Measurements from ENCODE around the gene RIPPLY3. TPM values are rescaled to one million over a fixed set of nuclear protein-coding genes. Genes with fewer than 3 reads are reported as not detected.

RIPPLY3 gene
- total and polyA plus RNA-seq, 4 donors, result 0.08 to 0.21 (median 0.13) TPM; not detected in 1

DNA sequence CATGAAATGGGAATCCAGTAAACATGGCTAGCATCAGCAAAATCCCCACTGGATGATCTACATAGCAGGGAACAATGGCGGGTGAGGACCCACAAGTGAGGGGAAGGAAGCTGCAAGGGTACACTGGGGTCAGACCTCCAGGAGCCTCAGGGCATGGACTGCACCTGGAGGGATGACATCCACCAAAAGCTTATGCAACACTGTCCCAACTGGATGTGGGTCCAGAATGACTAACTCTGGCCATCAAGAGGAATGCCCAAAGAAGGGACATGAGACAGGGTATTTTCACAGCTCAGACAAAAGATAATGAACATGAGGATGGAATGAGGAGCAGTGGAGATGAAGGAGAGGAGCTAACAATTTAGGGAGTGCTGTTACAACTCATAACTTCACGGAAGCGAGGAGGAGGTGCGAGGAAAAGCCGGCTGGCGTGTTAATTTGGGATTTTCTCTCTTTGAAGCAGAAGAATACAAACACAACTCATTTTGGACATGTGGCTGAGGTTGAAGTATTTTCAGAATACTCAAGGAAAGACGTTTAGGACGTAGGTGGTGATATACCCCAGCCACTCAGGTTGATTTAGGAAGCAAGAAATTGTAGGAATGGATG lies 45.7 kb upstream of the RIPPLY3 start:
- H3K4me1 ChIP-seq (ENCODE audit: control insufficient read depth in 4 of 4, insufficient read depth in 4 of 4, low read length in 3 of 4), result peaks cover 0 to 8% (median 1%) of the 10 kb centered on the region in 4 donors
- H3K27me3 ChIP-seq (ENCODE audit: control insufficient read depth in 4 of 4, insufficient read depth in 4 of 4, low read length in 3 of 4), result no peaks in the 10 kb centered on the region
- TF ChIP-seq, protein P1, sequence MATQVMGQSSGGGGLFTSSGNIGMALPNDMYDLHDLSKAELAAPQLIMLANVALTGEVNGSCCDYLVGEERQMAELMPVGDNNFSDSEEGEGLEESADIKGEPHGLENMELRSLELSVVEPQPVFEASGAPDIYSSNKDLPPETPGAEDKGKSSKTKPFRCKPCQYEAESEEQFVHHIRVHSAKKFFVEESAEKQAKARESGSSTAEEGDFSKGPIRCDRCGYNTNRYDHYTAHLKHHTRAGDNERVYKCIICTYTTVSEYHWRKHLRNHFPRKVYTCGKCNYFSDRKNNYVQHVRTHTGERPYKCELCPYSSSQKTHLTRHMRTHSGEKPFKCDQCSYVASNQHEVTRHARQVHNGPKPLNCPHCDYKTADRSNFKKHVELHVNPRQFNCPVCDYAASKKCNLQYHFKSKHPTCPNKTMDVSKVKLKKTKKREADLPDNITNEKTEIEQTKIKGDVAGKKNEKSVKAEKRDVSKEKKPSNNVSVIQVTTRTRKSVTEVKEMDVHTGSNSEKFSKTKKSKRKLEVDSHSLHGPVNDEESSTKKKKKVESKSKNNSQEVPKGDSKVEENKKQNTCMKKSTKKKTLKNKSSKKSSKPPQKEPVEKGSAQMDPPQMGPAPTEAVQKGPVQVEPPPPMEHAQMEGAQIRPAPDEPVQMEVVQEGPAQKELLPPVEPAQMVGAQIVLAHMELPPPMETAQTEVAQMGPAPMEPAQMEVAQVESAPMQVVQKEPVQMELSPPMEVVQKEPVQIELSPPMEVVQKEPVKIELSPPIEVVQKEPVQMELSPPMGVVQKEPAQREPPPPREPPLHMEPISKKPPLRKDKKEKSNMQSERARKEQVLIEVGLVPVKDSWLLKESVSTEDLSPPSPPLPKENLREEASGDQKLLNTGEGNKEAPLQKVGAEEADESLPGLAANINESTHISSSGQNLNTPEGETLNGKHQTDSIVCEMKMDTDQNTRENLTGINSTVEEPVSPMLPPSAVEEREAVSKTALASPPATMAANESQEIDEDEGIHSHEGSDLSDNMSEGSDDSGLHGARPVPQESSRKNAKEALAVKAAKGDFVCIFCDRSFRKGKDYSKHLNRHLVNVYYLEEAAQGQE (IDR thresholded peaks at IDR 0.05), result no peak
- H3K36me3 ChIP-seq (ENCODE audit: control insufficient read depth in 4 of 4, insufficient read depth in 3 of 4, low read depth in 1 of 4, low read length in 3 of 4), result peaks cover 0 to 7% (median 4%) of the 10 kb centered on the region in 4 donors
- DNase-seq (ENCODE audit: low spot score), result no peak
- H3K27ac ChIP-seq (ENCODE audit: low read depth in 1 of 2, low read length in 2 of 2), result no peak overlapping the region
- 98% methylated on average over 8 of the region's 8 CpGs for WGBS
- H3K9me3 ChIP-seq (ENCODE audit: control insufficient read depth in 4 of 4, low read length in 3 of 4), result no peaks in the 10 kb centered on the region
- no peak overlapping the region for H3K4me3 ChIP-seq (ENCODE audit: low read depth in 1 of 3, low read length in 3 of 3)
- no peak overlapping the region for H3K9ac ChIP-seq (ENCODE audit: low read depth in 1 of 2, low read length in 2 of 2)

DNA sequence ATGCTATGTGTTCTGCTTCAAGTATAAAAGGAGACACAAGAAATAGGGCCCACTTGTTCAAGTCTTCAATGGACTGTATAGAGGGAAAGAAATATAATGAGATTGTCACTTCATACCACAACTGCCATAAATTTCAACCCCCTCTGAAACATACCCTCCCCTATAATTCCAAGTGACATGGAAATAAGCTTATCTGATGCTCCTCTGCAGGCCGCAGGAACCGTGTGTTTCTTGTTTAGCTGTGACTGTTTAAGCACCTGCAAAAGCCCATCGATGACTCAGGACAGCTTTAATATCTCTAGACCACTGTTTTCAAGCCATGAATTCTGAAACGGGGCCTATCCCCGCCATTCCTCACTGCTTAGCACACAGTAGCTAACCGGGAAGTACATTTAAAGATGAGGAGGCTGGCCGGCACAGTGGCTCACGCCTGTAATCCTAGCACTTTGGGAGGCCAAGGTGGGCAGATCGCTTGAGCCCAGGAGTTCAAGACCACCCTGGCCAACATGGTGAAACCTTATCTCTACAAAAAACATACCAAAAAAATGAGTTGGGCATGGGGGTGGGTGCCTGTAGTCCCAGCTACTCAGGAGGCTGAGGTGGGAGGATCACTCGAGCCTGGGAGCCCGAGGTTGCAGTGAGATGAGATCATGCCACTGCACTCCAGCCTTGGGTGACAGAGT lies 44.3 kb upstream of the RIPPLY3 start:
- no peak overlapping the region for H3K27ac ChIP-seq (ENCODE audit: low read depth in 1 of 2, low read length in 2 of 2)
- no peak for TF ChIP-seq TAF1 (conservative IDR thresholded peaks at IDR 0.05)
- TF ChIP-seq GABPA (IDR thresholded peaks at IDR 0.05 in 1 of 2, conservative IDR thresholded peaks at IDR 0.05 in 1 of 2), result no peak
- TF ChIP-seq, protein P2, sequence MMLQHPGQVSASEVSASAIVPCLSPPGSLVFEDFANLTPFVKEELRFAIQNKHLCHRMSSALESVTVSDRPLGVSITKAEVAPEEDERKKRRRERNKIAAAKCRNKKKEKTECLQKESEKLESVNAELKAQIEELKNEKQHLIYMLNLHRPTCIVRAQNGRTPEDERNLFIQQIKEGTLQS (IDR thresholded peaks at IDR 0.05), result no peak
- no peak for TF ChIP-seq EGR1 (IDR thresholded peaks at IDR 0.05; ENCODE audit: low read depth in 2 of 2)
- H3K9ac ChIP-seq (ENCODE audit: low read depth in 1 of 2, low read length in 2 of 2), result no peak overlapping the region
- WGBS, result 96% methylated on average over 11 of the region's 11 CpGs
- no peak overlapping the region for H3K4me3 ChIP-seq (ENCODE audit: low read depth in 1 of 3, low read length in 3 of 3)
- no peaks in the 10 kb centered on the region for H3K9me3 ChIP-seq (ENCODE audit: control insufficient read depth in 4 of 4, low read length in 3 of 4)
- no peaks in the 10 kb centered on the region for H3K27me3 ChIP-seq (ENCODE audit: control insufficient read depth in 4 of 4, insufficient read depth in 4 of 4, low read length in 3 of 4)
- peaks cover 0 to 7% (median 4%) of the 10 kb centered on the region in 4 donors for H3K36me3 ChIP-seq (ENCODE audit: control insufficient read depth in 4 of 4, insufficient read depth in 3 of 4, low read depth in 1 of 4, low read length in 3 of 4)
- H3K4me1 ChIP-seq (ENCODE audit: control insufficient read depth in 4 of 4, insufficient read depth in 4 of 4, low read length in 3 of 4), result peaks cover 0 to 14% (median 3%) of the 10 kb centered on the region in 4 donors
- no peak for DNase-seq (ENCODE audit: low spot score)

DNA sequence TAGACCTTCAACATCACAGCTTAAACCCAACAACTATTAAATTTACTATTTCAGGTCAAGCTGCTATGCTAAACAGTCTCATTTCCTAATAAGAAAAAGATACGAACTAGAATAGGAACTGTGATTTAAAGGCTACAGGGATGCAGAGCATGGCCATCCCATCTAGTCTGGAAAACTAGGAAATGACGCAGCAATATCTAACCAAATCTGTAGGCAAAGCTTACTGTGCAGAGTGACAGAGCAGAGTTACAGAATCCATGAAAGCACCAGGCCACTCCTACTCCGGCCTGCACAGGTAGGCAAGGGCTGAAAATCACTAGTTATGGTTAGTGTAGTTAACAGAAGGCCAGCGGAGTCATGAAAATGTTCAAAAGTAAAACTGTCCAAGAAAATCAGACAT lies 42.1 kb upstream of the RIPPLY3 start:
- Histone ChIP-seq H3K9ac (ENCODE audit: low read depth in 1 of 2, low read length in 2 of 2) (no peak overlapping the region), H3K27ac (ENCODE audit: low read depth in 1 of 2, low read length in 2 of 2) (no peak overlapping the region), H3K27me3 (ENCODE audit: control insufficient read depth in 4 of 4, insufficient read depth in 4 of 4, low read length in 3 of 4) (no peaks in the 10 kb centered on the region), H3K4me1 (ENCODE audit: control insufficient read depth in 4 of 4, insufficient read depth in 4 of 4, low read length in 3 of 4) (peaks cover 0 to 15% (median 4%) of the 10 kb centered on the region in 4 donors), H3K4me3 (ENCODE audit: low read depth in 1 of 3, low read length in 3 of 3) (no peak overlapping the region), H3K9me3 (ENCODE audit: control insufficient read depth in 4 of 4, low read length in 3 of 4) (no peaks in the 10 kb centered on the region), H3K36me3 (ENCODE audit: control insufficient read depth in 4 of 4, insufficient read depth in 3 of 4, low read depth in 1 of 4, low read length in 3 of 4) (peaks cover 0 to 7% (median 4%) of the 10 kb centered on the region in 4 donors)
- TF ChIP-seq FOXA1 (IDR thresholded peaks at IDR 0.05) (no peak), TAF1 (conservative IDR thresholded peaks at IDR 0.05) (no peak), FOXA2 (IDR thresholded peaks at IDR 0.05) (no peak)
- TF ChIP-seq, protein P1 (IDR thresholded peaks at IDR 0.05), result no peak
- TF ChIP-seq, protein P3, sequence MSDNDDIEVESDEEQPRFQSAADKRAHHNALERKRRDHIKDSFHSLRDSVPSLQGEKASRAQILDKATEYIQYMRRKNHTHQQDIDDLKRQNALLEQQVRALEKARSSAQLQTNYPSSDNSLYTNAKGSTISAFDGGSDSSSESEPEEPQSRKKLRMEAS (IDR thresholded peaks at IDR 0.05), result no peak
- 97% methylated on average over 4 of the region's 4 CpGs for WGBS
- DNase-seq (ENCODE audit: low spot score), result no peak
